Colon (tissue), 2 donors: ENCODE results near the gene ARL6.

Experiments
- FAIRE-seq: peaks from 2 replicates; lab custom pipeline; 2012; peaks lifted over from hg19 to GRCh38; lab: Jason Lieb, UNC
- donor health status: control.
- donor health status: control.

The ARL6 gene, protein sequence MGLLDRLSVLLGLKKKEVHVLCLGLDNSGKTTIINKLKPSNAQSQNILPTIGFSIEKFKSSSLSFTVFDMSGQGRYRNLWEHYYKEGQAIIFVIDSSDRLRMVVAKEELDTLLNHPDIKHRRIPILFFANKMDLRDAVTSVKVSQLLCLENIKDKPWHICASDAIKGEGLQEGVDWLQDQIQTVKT

DNA sequence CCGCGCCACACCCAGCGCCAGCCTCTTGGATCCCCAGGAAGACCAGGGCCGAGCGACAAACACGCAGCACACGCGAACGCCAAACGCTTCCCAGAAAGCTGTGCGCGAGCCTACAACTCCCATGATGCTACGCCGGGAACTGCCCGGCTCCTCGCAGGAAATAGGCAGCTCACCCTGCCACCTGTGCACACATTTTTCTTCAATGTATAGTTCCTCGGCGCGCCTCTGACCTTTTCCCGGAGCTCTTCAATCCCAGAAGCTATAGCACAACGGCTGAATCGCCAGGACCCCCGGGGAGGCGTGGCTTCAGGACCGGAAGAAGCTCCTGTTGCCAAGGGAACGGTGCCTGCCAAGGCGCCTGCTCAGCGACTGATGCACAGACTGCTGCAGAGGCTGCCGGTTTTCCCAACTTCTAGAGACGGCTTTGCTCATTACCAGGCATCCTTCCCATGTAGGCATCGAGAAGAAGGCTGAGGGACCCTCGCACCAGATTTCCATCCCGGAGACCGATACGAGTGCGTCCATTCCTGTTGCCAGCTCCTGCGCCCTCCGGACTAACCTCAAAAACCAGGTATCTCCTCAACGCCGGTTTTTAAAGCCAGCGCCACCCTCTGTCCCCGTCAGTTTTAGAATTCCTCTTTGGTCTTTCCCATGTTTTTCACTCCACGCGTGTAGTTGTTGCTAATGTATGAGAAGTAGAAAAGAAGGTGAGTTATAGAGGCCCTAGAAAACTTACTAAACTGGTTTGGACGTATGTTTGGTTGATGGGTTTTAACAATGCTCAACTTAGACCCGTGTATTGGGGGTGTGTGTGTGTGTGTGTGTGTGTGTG, at the start of gene ARL6:
TSS of gene ARL6 (plus strand) at position 352 of the 832 bp plus-strand sequence. CDS start 3,350 bp downstream, outside the sequence.
- FAIRE-seq = no peak

DNA sequence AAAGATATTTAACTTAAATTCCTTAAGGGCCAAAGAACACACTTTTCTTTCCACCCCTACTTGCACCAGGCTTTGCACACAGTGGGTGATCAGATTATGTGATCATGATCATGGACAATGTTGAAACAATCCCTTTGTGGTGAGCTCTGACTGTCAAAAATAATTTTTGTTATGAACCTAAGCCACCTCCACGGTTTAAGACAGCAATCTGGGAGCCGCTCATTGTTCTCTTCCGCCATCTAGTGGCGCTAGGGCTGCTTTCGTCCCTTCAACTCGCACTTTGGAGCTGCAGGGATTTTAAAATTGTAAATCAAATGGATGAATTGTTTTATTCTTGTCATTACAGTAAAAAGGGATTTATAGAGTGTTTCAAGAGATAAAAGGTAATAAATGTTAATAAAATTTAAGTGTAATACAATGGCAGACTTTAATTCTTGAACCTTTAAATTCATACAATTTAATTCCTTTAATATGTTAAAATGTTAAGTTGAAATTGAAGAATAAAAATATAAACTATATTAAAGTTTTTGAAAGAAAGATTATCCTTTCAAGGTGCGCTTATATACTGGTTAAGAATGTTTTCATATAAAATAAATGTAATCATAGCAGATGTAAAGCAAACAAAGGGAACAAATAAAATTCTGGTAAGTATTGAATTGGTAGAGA, 45.3 kb upstream of the ARL6 start:
- FAIRE-seq = peak; percentile 87

GRCh38 chr3:97720417-97720816, 44.1 kb upstream of the ARL6 start:
- no peak for FAIRE-seq

DNA sequence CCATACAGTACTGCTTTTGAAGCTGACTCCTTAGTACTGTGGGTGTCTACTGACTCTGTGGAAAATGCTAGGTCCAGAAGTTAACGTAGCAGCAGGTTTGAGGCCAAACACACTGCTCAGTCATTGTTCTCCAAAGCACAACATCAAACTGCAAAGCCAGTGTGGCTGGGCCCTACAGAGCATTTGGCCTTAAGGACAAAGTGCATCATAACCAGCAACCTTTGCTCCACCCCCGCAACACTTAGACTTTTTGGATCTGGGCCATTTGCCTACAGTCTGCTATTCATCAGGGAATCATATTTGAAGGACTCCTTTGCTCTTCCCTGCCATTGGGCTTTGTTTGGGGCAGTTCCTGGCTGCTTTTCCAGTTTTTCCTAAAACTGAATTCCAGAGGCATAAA, 43.1 kb upstream of the ARL6 start:
- no peak for FAIRE-seq

DNA sequence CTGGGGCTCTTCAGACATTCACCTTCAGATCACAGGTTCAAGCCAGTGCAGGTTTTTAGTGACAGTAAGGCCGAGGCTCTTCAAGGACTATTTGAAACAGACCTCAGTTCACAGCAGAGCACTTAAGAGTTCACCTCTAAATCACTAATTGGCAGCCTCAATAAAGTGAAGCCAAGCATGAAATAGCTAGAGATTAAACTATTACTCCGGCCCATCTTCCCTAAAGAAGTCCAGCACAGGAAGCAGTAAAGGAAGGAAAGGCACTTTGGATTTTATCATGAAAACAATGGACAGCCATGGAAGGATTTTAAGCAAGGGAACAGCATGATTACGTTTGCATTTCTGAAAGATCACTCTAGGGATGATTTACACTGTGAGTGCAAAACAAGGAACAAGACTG, 27.6 kb upstream of the ARL6 start:
- no peak for FAIRE-seq

DNA sequence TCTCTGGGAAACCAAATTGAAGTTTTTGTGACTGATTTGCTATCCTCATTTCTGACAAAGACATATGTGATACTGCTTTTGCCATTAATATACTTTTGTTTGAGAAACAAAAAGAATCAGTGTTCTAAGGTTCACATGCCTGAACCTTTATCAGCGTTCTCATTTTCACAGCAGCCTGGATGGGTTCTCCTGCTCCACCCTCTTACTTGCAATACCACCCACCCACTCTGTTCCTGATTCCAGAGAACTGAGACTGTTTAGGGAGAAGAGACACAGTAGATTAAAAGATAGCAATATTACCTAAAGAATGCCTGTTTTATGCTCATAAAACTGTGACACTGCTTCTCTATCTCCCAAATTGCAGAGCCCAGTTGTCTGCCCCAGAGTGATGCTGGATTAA, 25.8 kb upstream of the ARL6 start:
- no peak for FAIRE-seq

DNA sequence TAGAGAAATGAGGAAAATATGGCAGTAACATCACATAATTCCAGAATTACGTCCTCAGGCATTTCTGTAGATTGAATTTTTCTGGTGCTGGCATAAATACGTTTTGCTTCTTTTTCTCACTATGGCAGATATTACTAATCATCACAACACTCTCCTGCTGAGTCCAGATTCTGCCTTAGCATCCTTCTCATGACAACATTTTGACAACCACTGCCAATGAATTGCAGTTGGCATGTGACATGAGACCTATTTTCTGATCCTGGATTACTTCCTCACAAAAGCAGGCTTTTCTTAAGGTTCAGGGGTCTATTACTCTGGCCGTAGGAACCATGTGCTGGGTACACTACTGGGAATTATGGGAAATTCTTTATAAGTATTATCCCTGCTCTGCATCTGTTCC, 22.5 kb upstream of the ARL6 start:
- FAIRE-seq = no peak

GRCh38 chr3:97744289-97744688, 20.3 kb upstream of the ARL6 start:
- FAIRE-seq = no peak

- no peak for FAIRE-seq
Measured at GRCh38 chr3:97763586-97764406, 762 bp upstream of the ARL6 start.

DNA sequence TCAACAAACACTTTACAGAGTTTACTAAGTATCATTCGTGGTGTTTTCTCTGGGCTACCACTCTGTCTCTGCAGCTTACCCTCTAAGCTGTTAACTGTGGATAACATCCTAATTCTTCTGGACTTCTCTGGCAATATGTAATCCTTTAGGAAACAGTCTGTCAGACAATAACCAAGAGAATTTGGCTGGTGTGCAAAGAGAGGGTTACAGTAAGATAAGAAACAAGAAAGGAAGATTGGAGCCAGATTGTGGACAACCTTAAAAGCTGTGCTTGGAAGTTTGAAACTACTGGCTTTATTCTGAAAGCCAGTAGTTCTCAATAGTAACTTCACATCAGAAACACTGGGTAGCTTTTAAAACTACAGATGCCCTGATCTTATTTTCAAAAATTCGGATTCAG, 778 bp downstream of the ARL6 start:
- no peak for FAIRE-seq

GRCh38 chr3:97772926-97773325, 8.4 kb downstream of the ARL6 start:
- no peak for FAIRE-seq

GRCh38 chr3:97778152-97778551, 13.6 kb downstream of the ARL6 start:
- no peak for FAIRE-seq

DNA sequence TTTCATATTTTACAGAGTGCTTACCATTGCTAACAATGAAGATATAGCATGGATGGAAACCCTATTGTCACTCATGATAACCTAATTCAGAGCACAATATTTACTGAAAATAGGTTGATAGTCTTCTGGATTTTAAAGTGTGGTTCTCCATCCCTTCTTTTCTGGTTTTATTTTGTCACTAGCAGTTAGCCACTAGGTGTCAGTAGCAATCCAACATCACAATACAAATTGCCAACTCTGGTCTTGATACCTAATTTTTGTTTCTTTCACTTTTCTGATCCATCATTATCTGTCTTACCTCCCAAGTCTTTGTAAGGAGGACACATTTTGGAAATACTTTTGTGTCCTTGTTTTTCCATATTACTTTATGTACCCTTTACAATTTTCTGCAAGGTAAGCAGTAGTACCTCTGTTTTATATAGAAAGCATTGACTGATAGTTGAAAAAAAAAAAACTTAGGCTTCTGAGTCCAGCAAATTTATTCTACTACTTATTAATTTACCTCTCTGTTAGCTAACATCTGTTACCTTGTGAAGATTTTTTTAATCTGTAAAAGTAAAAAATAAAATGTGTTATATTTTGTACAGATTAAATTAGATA, 29.0 kb downstream of the ARL6 start:
- FAIRE-seq = peak; percentile 93

- FAIRE-seq = no peak
Measured at GRCh38 chr3:97795951-97796350, 31.4 kb downstream of the ARL6 start.

GRCh38 chr3:97804471-97804870, 39.9 kb downstream of the ARL6 start:
- FAIRE-seq = no peak

- FAIRE-seq = no peak
Measured at GRCh38 chr3:97810779-97811390, 46.3 kb downstream of the ARL6 start.

DNA sequence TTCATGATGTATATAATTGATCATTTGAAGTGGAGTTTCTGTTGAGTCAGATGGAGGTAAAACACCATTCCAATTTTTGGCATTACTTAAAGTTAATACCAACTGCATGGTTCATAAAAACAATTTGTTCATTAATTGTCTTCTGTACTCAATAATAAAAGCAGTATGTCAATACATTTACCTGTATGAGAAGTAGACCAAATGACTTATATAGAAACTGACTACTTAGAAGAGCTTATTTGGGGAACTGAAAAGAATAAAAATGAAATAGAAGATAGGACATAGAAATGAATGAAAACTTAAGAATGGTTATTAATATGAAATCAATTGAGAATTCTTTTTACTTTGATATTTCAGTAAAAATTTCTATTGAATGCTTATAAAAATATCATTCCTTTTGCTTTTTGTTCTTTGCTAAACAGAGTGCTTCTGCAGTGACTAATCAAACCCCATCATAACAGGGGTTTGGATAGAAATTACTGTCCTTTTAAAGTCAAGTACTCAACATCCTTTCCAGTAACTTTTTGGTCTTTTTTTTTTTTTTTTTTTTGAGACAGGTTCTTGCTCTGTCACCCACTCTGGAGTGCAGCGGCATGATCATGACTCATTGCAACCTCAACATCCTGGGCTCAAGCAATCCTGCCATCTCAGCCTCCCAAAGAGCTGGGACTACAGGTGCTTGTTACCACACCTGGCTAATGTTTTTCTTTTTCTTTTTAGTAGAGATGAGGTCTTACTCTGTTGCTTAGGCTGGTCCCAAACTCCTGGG, 50.8 kb downstream of the ARL6 start:
- no peak for FAIRE-seq

- no peak for FAIRE-seq
Measured at GRCh38 chr3:97816811-97817210, 52.3 kb downstream of the ARL6 start.

- no peak for FAIRE-seq
Measured at GRCh38 chr3:97817965-97818364, 53.4 kb downstream of the ARL6 start.

GRCh38 chr3:97820780-97821179, 56.2 kb downstream of the ARL6 start:
- no peak for FAIRE-seq

DNA sequence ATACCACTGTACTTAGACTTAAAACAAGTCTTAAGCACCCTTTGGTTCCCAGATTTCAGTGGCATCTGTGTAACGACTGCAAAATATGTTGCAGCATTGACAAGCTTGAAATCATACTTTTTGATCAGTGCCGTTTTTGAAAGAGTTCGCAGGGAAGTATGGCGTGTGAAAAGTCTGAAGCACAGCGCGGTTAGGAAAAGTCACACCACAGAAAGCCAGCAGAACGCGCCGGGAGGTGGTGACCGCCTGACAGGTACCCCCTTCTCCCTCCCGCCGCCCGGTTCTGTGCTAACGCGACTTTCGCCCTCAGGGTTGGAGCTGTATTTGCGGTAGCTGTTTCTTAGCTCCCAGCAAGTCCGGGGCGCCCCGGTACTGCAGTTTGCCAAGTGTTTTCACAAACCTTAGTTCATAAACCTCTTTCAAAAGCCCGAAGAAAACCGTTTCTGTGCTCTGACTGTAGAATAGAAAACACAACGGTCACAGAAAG, 56.8 kb downstream of the ARL6 start:
- no peak for FAIRE-seq
